Measurements from ENCODE around the gene PBRM1.

DNA sequence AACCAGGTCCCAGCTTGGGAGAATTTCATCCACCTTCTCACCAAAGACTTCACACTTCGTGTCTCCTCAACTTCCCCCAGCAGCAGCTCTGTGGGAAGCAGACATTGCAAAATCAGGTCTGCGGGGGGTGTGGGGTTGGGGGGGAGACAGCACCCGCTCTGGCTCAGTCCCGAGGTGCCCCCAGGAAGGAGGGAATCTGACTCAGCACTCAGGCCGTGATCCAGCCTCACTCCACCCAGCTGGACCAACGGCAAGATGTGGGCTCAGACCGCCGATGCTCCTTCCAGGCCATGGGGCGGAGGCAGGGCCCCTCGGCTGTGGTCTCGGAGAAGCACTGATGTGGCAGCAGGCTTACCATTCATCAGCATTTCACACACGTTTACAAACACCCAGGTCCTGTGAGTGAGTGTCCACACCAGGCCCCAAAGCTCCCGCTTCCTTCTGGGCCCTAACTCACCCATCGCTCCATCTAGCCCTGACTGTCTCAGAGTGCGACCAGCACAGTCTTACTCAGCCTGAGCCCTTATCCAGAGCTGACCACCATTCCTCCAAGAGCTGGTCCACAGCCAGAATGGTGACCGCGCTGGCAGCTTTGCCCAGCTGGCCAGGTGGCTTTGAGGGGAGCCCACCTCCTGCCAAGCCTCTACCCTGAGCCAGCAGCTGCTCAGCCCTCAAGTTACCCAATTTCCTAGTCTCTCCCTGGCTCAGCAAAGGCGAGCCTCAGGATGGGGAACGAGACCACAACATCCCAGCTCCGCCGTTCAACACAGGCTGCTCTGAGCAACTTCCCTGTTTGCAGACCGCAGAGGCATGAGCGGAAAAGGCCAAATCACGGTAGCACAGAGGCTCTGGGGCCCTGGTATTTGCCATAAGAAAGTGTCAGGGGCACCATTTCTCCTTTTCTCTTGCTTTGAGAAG is 187.3 kb downstream of the PBRM1 start:
- no peak for TF ChIP-seq EZH2 (IDR thresholded peaks at IDR 0.05; ENCODE audit: borderline replicate concordance)
- TF ChIP-seq, protein P1, sequence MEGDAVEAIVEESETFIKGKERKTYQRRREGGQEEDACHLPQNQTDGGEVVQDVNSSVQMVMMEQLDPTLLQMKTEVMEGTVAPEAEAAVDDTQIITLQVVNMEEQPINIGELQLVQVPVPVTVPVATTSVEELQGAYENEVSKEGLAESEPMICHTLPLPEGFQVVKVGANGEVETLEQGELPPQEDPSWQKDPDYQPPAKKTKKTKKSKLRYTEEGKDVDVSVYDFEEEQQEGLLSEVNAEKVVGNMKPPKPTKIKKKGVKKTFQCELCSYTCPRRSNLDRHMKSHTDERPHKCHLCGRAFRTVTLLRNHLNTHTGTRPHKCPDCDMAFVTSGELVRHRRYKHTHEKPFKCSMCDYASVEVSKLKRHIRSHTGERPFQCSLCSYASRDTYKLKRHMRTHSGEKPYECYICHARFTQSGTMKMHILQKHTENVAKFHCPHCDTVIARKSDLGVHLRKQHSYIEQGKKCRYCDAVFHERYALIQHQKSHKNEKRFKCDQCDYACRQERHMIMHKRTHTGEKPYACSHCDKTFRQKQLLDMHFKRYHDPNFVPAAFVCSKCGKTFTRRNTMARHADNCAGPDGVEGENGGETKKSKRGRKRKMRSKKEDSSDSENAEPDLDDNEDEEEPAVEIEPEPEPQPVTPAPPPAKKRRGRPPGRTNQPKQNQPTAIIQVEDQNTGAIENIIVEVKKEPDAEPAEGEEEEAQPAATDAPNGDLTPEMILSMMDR (IDR thresholded peaks at IDR 0.05; ENCODE audit: poor library complexity): no peak
- TF ChIP-seq EZH2phosphoT487 (IDR thresholded peaks at IDR 0.05; ENCODE audit: low read depth, severe bottlenecking, unreplicated experiment): no peak
